HG03066 (cell line): ENCODE measurements around the gene EVA1A.
A peak's percentile ranks its signal among the peaks of the same experiment; 100 is the strongest.

Source experiments
- ATAC-seq: cut with Tn5 transposase; IDR thresholded peaks from one replicate; pipeline ENCODE4 v1.9.1; 2021; ENCODE audit warnings: low read depth; ENCODE audit not compliant: unreplicated experiment

The EVA1A gene

GRCh38 chr2:75560768-75561565 lies at the start of gene EVA1A:
Gene EVA1A (minus strand): TSS chr2:75560939. CDS start chr2:75518140, 42,799 bp downstream.
- ATAC-seq = no peak

GRCh38 chr2:75609937-75610508 lies 49.3 kb upstream of the EVA1A start:
- ATAC-seq = no peak

- ATAC-seq = no peak
Observed at GRCh38 chr2:75609334-75609689, 48.6 kb upstream of the EVA1A start.

- ATAC-seq = peak; percentile 72
Observed at GRCh38 chr2:75608684-75609333, 48.1 kb upstream of the EVA1A start.

GRCh38 chr2:75607988-75608683 lies 47.4 kb upstream of the EVA1A start:
- ATAC-seq = no peak

- no peak for ATAC-seq
Observed at GRCh38 chr2:75607400-75607798, 46.7 kb upstream of the EVA1A start.

GRCh38 chr2:75606761-75607399 lies 46.1 kb upstream of the EVA1A start:
- ATAC-seq = no peak

GRCh38 chr2:75605770-75606529 lies 45.2 kb upstream of the EVA1A start:
- no peak for ATAC-seq

GRCh38 chr2:75604484-75604883 lies 43.7 kb upstream of the EVA1A start:
- ATAC-seq = no peak

GRCh38 chr2:75603477-75603876 lies 42.7 kb upstream of the EVA1A start:
- no peak for ATAC-seq

GRCh38 chr2:75602724-75603342 lies 42.1 kb upstream of the EVA1A start:
- no peak for ATAC-seq

GRCh38 chr2:75600461-75601011 lies 39.8 kb upstream of the EVA1A start:
- no peak for ATAC-seq

GRCh38 chr2:75598589-75599155 lies 37.9 kb upstream of the EVA1A start:
- no peak for ATAC-seq

GRCh38 chr2:75597949-75598348 lies 37.2 kb upstream of the EVA1A start:
- no peak for ATAC-seq

GRCh38 chr2:75596784-75597183 lies 36.0 kb upstream of the EVA1A start:
- ATAC-seq = no peak

GRCh38 chr2:75595541-75596395 lies 35.0 kb upstream of the EVA1A start:
- ATAC-seq = no peak

GRCh38 chr2:75594596-75594995 lies 33.9 kb upstream of the EVA1A start:
- ATAC-seq = no peak

GRCh38 chr2:75592888-75593287 lies 32.1 kb upstream of the EVA1A start:
- ATAC-seq = no peak
